Activated CD8-positive, alpha-beta T cell treated with anti-CD3 and anti-CD28 coated beads, Interleukin-2, amount 10 ng/mL, durations not matched to agents 7 days and 5 days (primary cell): ENCODE data around the gene KIF1A. TPM values are rescaled to one million over a fixed set of nuclear protein-coding genes. Genes with fewer than 3 reads are reported as not detected.
"Not testable (repeated sequence)": the region's sequence is repeated elsewhere in the genome, so short reads cannot be mapped to it uniquely, and the experiment has no call there.

Experiments
- ATAC-seq: fragments of 150-1000 bp; cut with Tn5 transposase; one replicate; pipeline ENCODE4 v1.10.0; 2021; ENCODE audit warnings: moderate library complexity
- CTCF ChIA-PET: fragments of 350-600 bp; sonication (Branson Sonifier 250); formaldehyde crosslinking; loops from one replicate; lab custom pipeline; 2021; ENCODE audit warnings: antibody characterized with exemption; lab: Charles Lee
- POLR2A ChIA-PET: fragments of 350-600 bp; sonication (Branson Sonifier 250); formaldehyde crosslinking; loops from one replicate; lab custom pipeline; 2021; ENCODE audit warnings: antibody characterized with exemption; lab: Charles Lee
- DNase-seq: peaks from one replicate; pipeline ENCODE4 v3.0.0-alpha.2; 2020
- H3K27ac Mint-ChIP-seq: one replicate; pipeline ENCODE4 v1.8.0; 2021; ENCODE audit warnings: mild to moderate bottlenecking, mixed read lengths
- H3K27me3 Mint-ChIP-seq: one replicate; pipeline ENCODE4 v1.8.0; 2021; ENCODE audit warnings: low read depth, mixed read lengths
- H3K36me3 Mint-ChIP-seq: one replicate; pipeline ENCODE4 v1.8.0; 2021; ENCODE audit warnings: low read depth, mixed read lengths
- H3K4me1 Mint-ChIP-seq: one replicate; pipeline ENCODE4 v1.8.0; 2021; ENCODE audit warnings: low read depth, mixed read lengths
- H3K4me3 Mint-ChIP-seq: one replicate; pipeline ENCODE4 v1.8.0; 2021; ENCODE audit warnings: mild to moderate bottlenecking, mixed read lengths
- H3K9me3 Mint-ChIP-seq: one replicate; pipeline ENCODE4 v1.8.0; 2022; ENCODE audit warnings: mixed read lengths; ENCODE audit not compliant: insufficient read depth
- total RNA-seq, 2 experiments: library from RNA; stranded (reverse); gene quantifications; one replicate each; pipeline ENCODE4 v1.2.3, GENCODE V29; 2021

Gene KIF1A
- total RNA-seq, 2 experiments from 2014 or later, result 0.81 to 1.5 TPM

DNA sequence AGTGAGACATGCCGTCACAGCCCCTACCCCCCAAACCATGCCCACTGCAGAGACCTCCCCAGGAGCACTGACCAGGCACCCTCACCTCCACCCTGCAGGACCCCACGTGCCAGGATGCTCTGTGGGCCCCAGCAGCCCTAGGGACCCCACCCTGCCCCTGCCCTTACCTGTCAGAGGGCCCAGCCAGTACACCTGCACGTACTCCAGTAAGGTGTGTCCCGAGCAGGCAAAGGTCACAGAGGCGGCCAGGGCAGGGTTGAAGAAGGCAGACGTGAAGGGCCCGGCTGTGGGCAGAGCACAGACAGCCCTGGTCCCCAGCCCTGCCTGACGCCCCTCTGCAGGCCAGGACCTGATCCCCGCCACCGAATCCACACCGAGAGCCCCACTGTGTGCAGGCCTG is 139.8 kb downstream of the KIF1A start:
- ATAC-seq, H3K9me3 Mint-ChIP-seq, CTCF ChIA-PET, H3K27me3 Mint-ChIP-seq, POLR2A ChIA-PET, H3K4me1 Mint-ChIP-seq, DNase-seq, H3K4me3 Mint-ChIP-seq, H3K36me3 Mint-ChIP-seq, H3K27ac Mint-ChIP-seq: not testable (repeated sequence)

DNA sequence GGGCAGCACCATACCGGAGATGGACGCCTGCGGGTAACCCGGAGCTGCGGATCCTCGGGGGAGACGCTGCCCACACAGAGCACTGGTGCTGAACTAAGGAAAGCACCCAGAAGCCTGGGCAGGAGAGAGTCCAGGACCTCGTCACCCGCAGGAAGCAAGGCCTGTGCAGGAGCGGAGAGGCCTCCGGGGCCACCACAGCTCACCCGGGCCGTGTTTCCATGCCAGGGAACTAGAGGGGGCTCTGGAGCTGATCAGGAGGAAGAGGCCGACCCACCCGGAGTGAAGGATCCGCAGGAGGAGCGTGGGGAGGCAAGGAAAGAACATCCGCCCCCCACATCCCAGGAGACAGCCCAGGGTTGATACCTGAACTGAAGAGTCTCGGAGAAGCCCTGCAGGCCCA is 141.1 kb downstream of the KIF1A start:
- H3K27me3 Mint-ChIP-seq, H3K36me3 Mint-ChIP-seq, H3K4me1 Mint-ChIP-seq, H3K27ac Mint-ChIP-seq, H3K9me3 Mint-ChIP-seq, ATAC-seq, DNase-seq, CTCF ChIA-PET, H3K4me3 Mint-ChIP-seq, POLR2A ChIA-PET: not testable (repeated sequence)

DNA sequence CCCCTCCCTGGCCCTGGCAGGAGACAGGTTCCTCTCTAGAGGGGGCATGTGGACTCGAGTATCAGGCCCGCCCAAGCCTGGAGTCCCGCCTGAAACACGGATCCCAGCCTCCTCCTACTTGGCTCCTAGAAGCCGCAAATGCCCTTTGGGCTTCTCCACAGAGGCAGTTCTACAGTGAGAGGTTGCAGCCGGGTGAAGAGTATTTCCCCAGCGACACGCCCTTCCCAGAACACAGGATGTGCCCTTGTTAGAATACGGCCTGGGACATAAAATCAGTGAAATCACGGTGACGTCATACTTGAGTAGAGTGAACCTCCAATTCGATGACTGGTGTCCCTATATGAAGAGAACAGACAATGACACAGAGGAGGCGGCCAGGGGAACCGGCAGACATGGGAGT is 142.0 kb downstream of the KIF1A start:
- DNase-seq, H3K27me3 Mint-ChIP-seq, H3K27ac Mint-ChIP-seq, H3K4me1 Mint-ChIP-seq, H3K4me3 Mint-ChIP-seq, ATAC-seq, POLR2A ChIA-PET, CTCF ChIA-PET, H3K36me3 Mint-ChIP-seq, H3K9me3 Mint-ChIP-seq: not testable (repeated sequence)

DNA sequence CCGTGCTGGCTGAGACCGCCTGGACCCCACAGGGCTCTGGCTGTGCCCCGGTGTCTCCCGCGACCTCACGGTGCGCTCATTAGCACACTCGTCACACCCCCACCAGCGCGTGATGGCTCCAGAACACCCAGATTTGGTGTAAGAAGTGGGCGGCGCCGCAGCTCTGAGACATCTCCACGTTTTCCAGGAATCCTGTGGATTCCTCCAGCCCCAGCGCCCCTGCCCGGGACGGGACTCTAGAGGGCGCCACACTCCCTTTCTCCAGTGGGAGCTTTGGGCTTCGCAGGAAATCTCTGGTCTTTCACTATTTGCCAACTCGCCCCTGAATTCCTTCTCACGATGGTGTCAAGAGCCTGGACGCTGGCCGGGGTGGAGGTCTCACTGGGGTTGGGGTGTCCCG is 144.7 kb downstream of the KIF1A start:
- H3K36me3 Mint-ChIP-seq, ATAC-seq, H3K9me3 Mint-ChIP-seq, H3K4me1 Mint-ChIP-seq, H3K4me3 Mint-ChIP-seq, DNase-seq, H3K27ac Mint-ChIP-seq, CTCF ChIA-PET, POLR2A ChIA-PET: not testable (repeated sequence)
- peaks cover 22% of the 10 kb centered on the region for H3K27me3 Mint-ChIP-seq

DNA sequence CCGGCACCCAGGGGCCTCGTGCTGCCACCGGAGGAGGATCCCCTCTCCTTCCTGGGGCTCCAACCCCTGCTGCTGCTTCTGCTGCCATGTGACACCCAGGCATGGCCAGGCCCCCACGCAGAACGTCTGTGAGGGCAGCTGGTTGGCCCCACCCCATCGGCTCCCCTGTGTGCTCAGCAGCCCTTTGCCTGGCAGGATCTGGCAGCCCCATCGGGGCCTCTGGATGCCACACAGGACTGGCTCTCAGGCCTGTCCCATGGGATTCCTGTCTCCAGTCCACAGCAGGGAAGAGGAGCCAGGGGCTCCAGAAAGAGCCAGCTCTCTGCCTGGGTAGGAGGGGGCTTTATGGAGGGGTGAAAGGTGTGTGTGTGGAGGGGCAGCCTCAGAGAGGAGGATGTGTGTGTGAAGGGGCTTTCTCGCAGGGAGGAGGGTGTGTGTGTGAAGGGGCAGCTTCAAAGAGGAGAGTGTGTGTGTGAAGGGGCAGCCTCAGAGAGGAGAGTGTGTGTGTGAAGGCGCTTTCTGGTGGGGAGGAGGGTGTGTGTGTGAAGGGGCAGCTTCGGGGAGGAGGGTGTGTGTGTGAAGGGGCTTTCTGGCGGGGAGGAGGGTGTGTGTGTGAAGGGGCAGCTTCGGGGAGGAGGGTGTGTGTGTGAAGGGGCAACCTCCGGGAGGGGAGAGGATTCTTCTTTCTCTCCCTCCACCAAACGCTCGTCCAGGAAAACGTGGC is 145.4 kb downstream of the KIF1A start:
- H3K36me3 Mint-ChIP-seq, CTCF ChIA-PET, H3K27ac Mint-ChIP-seq, ATAC-seq, H3K9me3 Mint-ChIP-seq, H3K4me1 Mint-ChIP-seq, H3K4me3 Mint-ChIP-seq, POLR2A ChIA-PET, DNase-seq: not testable (repeated sequence)
- H3K27me3 Mint-ChIP-seq, result peaks cover 28% of the 10 kb centered on the region

DNA sequence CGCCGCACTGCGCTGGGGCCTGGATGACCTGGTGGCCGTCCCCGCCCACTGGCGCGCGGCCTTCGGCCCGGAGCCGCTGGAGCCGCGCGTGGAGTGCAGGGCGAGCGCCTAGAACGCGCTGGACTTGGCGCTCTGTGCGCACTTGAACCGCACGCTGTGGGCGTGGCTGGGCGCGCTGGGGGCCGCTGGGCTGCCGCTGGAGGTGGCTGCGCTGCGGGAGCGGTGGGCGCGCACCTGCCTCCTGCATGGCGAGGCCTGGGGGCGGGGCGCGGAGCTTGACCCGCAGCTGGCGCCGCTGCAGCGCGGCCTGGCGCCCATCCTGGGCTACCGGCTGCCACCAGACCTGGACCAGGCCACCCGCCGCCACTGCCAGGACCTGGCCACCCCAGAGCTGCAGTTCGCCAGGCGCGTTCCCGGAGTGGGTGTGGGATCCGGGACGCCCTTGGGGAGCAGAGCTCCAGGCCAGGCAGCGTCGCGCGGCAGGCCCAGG is 147.3 kb downstream of the KIF1A start:
- no peak for DNase-seq

DNA sequence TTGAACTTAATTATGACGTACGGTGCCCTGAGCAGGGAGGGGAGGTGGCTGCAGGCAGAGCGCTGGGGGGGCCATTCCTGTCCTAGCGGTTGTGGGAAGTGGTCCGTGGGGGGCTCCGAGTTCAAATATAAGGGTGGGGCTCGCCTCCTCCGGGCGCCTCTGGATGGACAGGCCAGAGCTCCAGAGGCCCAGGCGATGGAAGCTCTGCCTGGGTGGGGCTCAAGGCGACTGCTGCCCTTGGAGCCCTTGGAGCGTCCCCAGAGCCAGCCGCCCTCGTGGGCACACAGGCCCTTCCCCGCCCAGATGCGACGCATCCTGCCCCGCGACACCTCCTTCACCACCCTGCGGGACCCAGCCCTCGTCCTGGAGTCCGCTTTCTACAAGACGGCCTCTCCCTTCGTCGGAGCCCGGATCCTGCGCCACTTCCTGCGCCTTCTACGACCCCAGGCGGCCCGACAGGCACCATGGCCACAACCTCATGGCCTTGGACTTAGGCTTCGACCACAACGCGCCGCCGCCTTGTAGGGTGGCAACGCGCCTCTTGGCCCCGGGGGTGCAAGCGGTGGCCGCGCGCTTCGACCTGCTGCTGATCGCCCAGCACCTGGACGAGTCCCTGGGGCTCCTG is 147.8 kb downstream of the KIF1A start:
- peaks cover 35% of the 10 kb centered on the region for H3K27me3 Mint-ChIP-seq
- no peak for ATAC-seq
- DNase-seq, result no peak
- H3K4me3 Mint-ChIP-seq, result no peak overlapping the region
- no peak overlapping the region for H3K27ac Mint-ChIP-seq
- POLR2A ChIA-PET, result no interaction called here
- CTCF ChIA-PET, result no interaction called here
- no peaks in the 10 kb centered on the region for H3K36me3 Mint-ChIP-seq
- H3K4me1 Mint-ChIP-seq, result no peaks in the 10 kb centered on the region
- no peaks in the 10 kb centered on the region for H3K9me3 Mint-ChIP-seq

More for the DNA sequence above, 147.3 kb downstream of the KIF1A start:
- Mint-ChIP-seq H3K36me3 (no peaks in the 10 kb centered on the region), H3K4me1 (no peaks in the 10 kb centered on the region), H3K27ac (no peak overlapping the region), H3K9me3 (no peaks in the 10 kb centered on the region), H3K4me3 (no peak overlapping the region), H3K27me3 (peaks cover 31% of the 10 kb centered on the region)
- ATAC-seq, result no peak
- POLR2A ChIA-PET, result no interaction called here
- CTCF ChIA-PET, result no interaction called here

DNA sequence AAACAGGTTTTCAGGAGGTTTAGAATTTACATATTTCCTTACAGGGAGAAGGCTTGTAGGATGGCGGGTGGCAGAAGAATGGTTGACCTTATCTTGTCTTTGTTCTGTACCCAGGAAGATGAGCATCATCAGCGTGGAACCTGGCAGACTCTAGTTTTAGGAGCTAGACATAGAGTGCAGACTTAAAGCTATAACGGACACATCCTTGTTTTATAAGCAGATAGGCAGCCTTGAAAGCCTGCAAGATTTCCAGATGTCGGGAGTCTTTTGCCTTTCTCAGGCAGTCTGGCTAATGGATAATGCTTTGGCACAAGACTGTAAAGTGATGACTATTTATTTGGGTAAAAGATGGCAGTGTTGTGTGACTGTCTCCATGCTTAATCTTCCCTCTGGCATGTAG is 149.1 kb downstream of the KIF1A start:
- Mint-ChIP-seq H3K27ac (no peak overlapping the region), H3K36me3 (no peaks in the 10 kb centered on the region), H3K4me3 (no peak overlapping the region), H3K9me3 (no peaks in the 10 kb centered on the region), H3K4me1 (no peaks in the 10 kb centered on the region), H3K27me3 (peaks cover 45% of the 10 kb centered on the region)
- no peak for DNase-seq
- no peak for ATAC-seq
- ChIA-PET CTCF (no interaction called here), POLR2A (no interaction called here)

DNA sequence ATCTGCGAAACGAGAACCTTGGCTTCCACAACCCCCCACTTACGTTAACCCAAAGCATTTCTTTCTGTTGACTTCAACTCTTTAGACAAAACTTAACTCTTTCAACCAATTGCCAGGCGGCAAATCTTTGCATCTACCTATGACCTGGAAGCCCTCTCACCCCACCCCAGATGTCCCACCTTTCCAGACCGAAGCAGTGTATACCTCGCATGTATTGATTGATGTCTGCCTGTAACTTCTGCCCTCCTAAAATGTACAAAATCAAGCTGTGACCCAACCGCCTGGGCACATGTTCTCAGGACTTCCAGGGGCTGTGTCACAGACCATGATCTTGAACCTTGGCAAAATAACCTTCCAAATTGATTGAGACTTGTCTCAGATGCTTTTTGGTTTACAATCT is 149.6 kb downstream of the KIF1A start:
- H3K27ac Mint-ChIP-seq, result no peak overlapping the region
- no peaks in the 10 kb centered on the region for H3K36me3 Mint-ChIP-seq
- ChIA-PET POLR2A (interaction anchor here (0.6 kb wide), 1 partner anchor 535 kb away, joined by 3 read pairs; no protein-coding TSS in a partner anchor), CTCF (no interaction called here)
- no peak overlapping the region for H3K4me3 Mint-ChIP-seq
- peaks cover 48% of the 10 kb centered on the region for H3K27me3 Mint-ChIP-seq
- H3K4me1 Mint-ChIP-seq, result no peaks in the 10 kb centered on the region
- no peak for DNase-seq
- H3K9me3 Mint-ChIP-seq, result no peaks in the 10 kb centered on the region
- ATAC-seq, result no peak

DNA sequence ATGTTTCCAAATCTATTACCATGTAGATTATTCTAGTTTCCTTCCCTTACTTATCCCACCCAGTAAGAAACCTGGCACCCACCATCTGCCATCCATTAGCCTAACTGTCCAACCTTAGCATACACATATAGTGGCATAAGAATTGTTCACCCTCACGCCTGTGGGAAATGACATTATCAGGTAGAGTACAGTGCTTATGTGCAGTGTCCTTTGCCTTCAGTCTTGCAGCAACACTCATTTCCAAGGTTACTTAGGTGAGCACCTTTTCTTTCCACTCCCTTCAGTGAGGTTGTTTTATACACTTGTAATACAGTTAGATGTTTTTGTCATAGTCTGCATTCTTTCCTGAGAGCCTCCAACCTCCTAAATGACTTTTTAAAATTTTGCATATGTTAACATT is 155.4 kb downstream of the KIF1A start:
- ATAC-seq (no peak), DNase-seq (no peak)
- H3K36me3 Mint-ChIP-seq, result no peaks in the 10 kb centered on the region
- H3K9me3 Mint-ChIP-seq, result peaks cover 8% of the 10 kb centered on the region
- peaks cover 39% of the 10 kb centered on the region for H3K27me3 Mint-ChIP-seq
- no peak overlapping the region for H3K27ac Mint-ChIP-seq
- no peaks in the 10 kb centered on the region for H3K4me1 Mint-ChIP-seq
- ChIA-PET POLR2A (no interaction called here), CTCF (no interaction called here)
- no peak overlapping the region for H3K4me3 Mint-ChIP-seq
